NB4 (cell line): ENCODE results near the gene CHRM1.

Experiments used
- DNase-seq: peaks from one replicate; pipeline ENCODE4 v3.0.0; 2010; ENCODE audit warnings: low read depth
- H3K4me3 ChIP-seq: one replicate; pipeline ENCODE4 v1.5.1; 2011; ENCODE audit warnings: mild to moderate bottlenecking, low read depth, low read length, moderate library complexity
- MYC ChIP-seq: IDR thresholded peaks from 2 replicates; pipeline ENCODE4 v1.6.1; 2011; ENCODE audit warnings: low read depth, low read length
- POLR2A ChIP-seq: IDR thresholded peaks from 2 replicates; pipeline ENCODE4 v1.6.1; 2011; ENCODE audit warnings: mild to moderate bottlenecking; ENCODE audit not compliant: insufficient read length; ENCODE audit errors: extremely low read depth
- TF ChIP-seq, protein P1 (sequence below): IDR thresholded peaks from 2 replicates; pipeline ENCODE4 v1.6.1; 2011; ENCODE audit warnings: low read depth, low read length
- TF ChIP-seq, protein P2 (sequence below): IDR thresholded peaks from one replicate; pipeline ENCODE4 v1.5.1; 2012; ENCODE audit warnings: low read depth, low read length

CHRM1 gene

DNA sequence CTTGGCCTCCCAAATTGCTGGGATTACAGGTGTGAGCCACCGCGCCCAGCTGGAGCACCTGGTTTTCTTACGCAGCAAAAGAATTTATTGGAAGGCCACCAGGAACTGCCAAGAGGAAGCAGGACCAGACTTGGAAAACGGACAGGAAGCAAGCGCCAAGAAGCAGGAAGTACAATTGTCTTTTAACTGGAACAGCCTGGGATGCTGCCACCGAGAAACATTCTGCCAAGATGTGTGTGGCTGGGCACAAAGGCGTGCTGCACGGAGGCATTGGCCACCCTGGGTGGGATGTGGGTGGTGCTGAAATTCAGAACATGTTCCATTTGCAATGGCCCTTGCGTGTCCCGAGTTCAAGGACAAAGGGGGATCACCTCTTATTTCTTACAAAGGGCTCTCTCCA lies 25.1 kb downstream of the CHRM1 start:
- no peak for TF ChIP-seq MYC
- TF ChIP-seq, protein P1, sequence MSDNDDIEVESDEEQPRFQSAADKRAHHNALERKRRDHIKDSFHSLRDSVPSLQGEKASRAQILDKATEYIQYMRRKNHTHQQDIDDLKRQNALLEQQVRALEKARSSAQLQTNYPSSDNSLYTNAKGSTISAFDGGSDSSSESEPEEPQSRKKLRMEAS: no peak
- TF ChIP-seq, protein P2, sequence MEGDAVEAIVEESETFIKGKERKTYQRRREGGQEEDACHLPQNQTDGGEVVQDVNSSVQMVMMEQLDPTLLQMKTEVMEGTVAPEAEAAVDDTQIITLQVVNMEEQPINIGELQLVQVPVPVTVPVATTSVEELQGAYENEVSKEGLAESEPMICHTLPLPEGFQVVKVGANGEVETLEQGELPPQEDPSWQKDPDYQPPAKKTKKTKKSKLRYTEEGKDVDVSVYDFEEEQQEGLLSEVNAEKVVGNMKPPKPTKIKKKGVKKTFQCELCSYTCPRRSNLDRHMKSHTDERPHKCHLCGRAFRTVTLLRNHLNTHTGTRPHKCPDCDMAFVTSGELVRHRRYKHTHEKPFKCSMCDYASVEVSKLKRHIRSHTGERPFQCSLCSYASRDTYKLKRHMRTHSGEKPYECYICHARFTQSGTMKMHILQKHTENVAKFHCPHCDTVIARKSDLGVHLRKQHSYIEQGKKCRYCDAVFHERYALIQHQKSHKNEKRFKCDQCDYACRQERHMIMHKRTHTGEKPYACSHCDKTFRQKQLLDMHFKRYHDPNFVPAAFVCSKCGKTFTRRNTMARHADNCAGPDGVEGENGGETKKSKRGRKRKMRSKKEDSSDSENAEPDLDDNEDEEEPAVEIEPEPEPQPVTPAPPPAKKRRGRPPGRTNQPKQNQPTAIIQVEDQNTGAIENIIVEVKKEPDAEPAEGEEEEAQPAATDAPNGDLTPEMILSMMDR: no peak
- TF ChIP-seq POLR2A: no peak
- no peak overlapping the region for H3K4me3 ChIP-seq
- no peak for DNase-seq

DNA sequence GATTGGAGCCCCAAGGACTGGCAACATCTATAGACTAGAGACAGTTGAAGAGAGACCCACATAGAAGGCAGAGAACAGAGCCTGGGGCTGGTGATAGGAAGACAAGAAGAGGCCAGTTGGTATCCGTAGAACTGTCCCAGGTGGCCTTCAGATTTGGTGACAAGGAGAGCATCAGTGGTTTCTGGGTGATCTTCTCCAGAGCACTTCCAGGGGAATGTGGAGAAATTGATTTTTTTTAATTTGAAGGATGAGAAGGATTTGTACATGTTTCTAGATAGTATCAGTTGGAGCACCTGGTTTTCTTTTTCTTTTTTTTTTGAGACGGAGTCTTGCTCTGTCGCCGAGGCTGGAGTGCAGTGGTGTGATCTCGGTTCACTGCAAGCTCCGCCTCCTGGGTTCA lies 25.7 kb downstream of the CHRM1 start:
- no peak overlapping the region for H3K4me3 ChIP-seq
- no peak for DNase-seq
- TF ChIP-seq, protein P2: no peak
- TF ChIP-seq MYC (no peak), POLR2A (no peak)
- TF ChIP-seq, protein P1: no peak

DNA sequence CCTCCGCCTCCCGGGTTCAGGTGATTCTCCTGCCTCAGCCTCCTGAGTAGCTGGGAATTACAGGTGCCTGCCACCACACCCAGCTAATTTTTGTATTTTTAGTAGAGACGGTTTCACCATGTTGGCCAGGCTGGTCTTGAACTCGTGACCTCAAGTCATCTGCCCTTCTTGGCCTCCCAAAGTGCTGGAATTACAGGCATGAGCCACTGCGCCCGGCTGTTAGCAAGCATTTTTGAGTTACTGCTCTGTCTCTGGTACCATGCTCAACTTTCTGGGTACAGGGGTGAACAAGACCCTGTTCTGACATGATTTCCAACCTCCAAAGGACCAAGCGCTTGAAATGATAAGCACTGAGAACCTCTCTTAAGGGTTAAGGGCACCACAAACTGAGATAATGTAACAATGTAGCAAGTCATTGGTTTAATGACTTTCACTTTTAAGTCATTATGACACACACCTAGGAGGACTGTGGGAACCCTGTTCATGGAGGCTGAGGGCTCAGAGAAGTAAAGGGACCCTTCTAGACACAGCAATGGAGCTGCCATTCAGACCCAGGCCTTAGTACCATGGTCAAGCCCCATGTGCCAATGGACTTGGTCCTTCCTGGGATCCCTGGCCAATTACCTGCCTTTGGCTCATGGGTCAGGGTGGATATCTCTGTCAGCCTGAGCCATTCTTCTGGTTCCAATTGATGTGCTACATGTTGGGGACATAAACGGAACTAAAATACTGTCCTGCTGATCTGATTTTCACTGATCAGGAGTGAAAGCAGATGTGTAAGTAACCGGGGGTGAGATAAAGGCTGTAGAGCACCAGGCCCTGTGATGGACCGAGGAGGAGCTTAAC lies 28.9 kb downstream of the CHRM1 start:
- TF ChIP-seq, protein P1: no peak
- TF ChIP-seq MYC (no peak), POLR2A (no peak)
- TF ChIP-seq, protein P2: no peak
- no peak for DNase-seq

DNA sequence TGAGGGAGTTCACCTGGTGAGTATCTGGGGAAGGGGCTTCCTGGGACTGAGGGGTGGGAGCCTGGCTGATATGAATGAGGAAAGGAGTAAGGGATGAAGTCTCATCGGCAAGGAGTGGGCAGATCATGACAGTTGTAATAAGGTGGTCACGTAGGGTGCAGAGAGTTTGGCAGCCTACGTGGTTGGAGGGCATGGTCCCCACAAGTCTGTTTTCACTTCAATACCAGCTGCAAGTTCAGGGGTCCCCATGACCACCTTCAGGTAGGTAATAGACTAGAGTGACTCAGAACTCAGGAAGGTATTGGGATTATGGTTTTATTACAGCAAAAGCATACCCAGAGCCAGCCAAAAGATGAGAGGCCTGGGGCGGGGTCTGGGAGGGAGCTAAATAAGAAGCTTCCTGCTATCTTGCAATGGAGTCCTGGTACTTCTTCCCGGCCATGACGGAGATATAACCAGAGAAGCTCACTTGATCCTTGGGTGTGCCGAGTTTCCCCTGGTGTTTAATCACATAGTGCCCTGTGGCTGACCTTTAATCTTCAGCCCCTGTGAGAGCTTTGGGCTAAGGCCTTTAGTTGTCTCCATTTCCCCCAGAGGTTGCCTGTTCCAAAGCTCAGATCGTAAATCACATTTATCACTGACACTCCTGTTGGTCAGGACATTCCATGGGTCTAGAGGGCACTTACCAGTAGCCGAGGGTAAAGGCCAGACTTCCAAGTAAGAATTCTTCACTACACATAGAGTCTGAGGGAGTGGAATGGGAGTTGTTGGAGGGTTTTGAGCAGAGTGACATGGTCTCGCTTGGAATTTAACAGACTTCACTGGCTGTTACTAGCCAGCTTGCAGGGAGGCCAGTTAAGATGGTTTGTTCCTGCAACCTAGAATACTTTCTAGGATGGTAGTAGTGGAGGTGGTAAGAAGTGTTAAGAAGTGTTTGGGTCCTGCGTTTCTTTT lies 31.4 kb downstream of the CHRM1 start:
- DNase-seq: peak; percentile 42
- TF ChIP-seq, protein P2: no peak
- TF ChIP-seq, protein P1: no peak
- no peak for TF ChIP-seq POLR2A
- no peak for TF ChIP-seq MYC
- no peak overlapping the region for H3K4me3 ChIP-seq

More for the DNA sequence above, 28.9 kb downstream of the CHRM1 start:
- no peak overlapping the region for H3K4me3 ChIP-seq

DNA sequence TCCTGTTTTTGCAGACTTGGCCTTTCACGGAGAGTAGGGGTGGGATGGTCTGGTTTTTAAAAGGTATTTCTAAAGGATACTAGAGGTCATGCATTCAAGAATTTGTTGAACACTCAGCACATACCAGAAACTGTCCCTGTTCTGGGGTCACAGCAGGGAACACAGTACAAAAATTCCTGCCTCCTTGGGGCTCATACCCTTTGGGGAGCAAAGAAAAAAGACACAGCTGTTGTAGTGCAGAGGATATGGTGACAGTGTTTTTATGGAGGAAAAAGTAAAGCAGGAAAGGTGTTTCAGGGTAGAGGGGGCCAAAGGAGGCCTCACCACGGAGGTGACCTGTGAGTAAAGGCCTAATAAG lies 32.1 kb downstream of the CHRM1 start:
- no peak overlapping the region for H3K4me3 ChIP-seq
- TF ChIP-seq, protein P1: no peak
- TF ChIP-seq MYC (no peak), POLR2A (no peak)
- TF ChIP-seq, protein P2: no peak
- no peak for DNase-seq
